Activated CD8-positive, alpha-beta memory T cell treated with anti-CD3 and anti-CD28 coated beads, Interleukin-2, amount 50 U/mL, for 48 hours (primary cell): ENCODE measurements around the gene SMIM23.
"Not testable (repeated sequence)": the region's sequence is repeated elsewhere in the genome, so short reads cannot be mapped to it uniquely, and the experiment has no call there.

Experiments used
- DNase-seq: peaks from one replicate; pipeline ENCODE4 v3.0.0-alpha.2; 2020

SMIM23 gene

GRCh38 chr5:171774418-171774817, 11.2 kb upstream of the SMIM23 start:
- no peak for DNase-seq

GRCh38 chr5:171776213-171776612, 9.4 kb upstream of the SMIM23 start:
- DNase-seq = no peak

GRCh38 chr5:171776770-171777759, 8.6 kb upstream of the SMIM23 start:
- no peak for DNase-seq

GRCh38 chr5:171781744-171782143, 3.9 kb upstream of the SMIM23 start:
- not testable (repeated sequence) for DNase-seq

GRCh38 chr5:171782332-171782966, 3.2 kb upstream of the SMIM23 start:
- DNase-seq = no peak

GRCh38 chr5:171783051-171783450, 2.6 kb upstream of the SMIM23 start:
- no peak for DNase-seq

- DNase-seq = no peak
These were observed 3.7 kb downstream of the SMIM23 start for GRCh38 chr5:171789353-171789752.

GRCh38 chr5:171790408-171790807, 4.8 kb downstream of the SMIM23 start:
- DNase-seq = no peak

GRCh38 chr5:171794470-171794960, 8.9 kb downstream of the SMIM23 start:
- no peak for DNase-seq

GRCh38 chr5:171795381-171795780, 9.8 kb downstream of the SMIM23 start:
- DNase-seq = no peak

GRCh38 chr5:171796436-171796835, 10.8 kb downstream of the SMIM23 start:
- no peak for DNase-seq

GRCh38 chr5:171797543-171797942, 11.9 kb downstream of the SMIM23 start:
- no peak for DNase-seq

GRCh38 chr5:171798418-171798817, 12.8 kb downstream of the SMIM23 start:
- no peak for DNase-seq

- no peak for DNase-seq
These were observed 16.2 kb downstream of the SMIM23 start for GRCh38 chr5:171801839-171802238.

- no peak for DNase-seq
These were observed 20.1 kb downstream of the SMIM23 start for GRCh38 chr5:171805746-171806145.

GRCh38 chr5:171806976-171807747, 21.5 kb downstream of the SMIM23 start:
- no peak for DNase-seq

GRCh38 chr5:171808453-171808852, 22.8 kb downstream of the SMIM23 start:
- no peak for DNase-seq

- DNase-seq = no peak
These were observed 23.3 kb downstream of the SMIM23 start for GRCh38 chr5:171808951-171809350.

- DNase-seq = no peak
These were observed 24.6 kb downstream of the SMIM23 start for GRCh38 chr5:171810227-171810626.

GRCh38 chr5:171813270-171813669, 27.7 kb downstream of the SMIM23 start:
- no peak for DNase-seq

GRCh38 chr5:171813813-171814490, 28.3 kb downstream of the SMIM23 start:
- DNase-seq = no peak

- no peak for DNase-seq
These were observed 31.0 kb downstream of the SMIM23 start for GRCh38 chr5:171816666-171817065.

GRCh38 chr5:171820561-171820960, 34.9 kb downstream of the SMIM23 start:
- no peak for DNase-seq
